ENCODE data around the gene OCLN.
"Not testable (repeated sequence)": the region's sequence is repeated elsewhere in the genome, so short reads cannot be mapped to it uniquely, and the experiment has no call there.

OCLN gene

GRCh38 chr5:69492391-69492922 is at the start of gene OCLN:
Gene OCLN (plus strand): TSS chr5:69492790. CDS start chr5:69504245, 11,455 bp downstream.
- DNase-seq (ENCODE audit: low spot score): no peak

- no peak for DNase-seq (ENCODE audit: low spot score)
Measured at GRCh38 chr5:69444127-69444754, 48.3 kb upstream of the OCLN start.

- no peak for DNase-seq (ENCODE audit: low spot score)
Measured at GRCh38 chr5:69449511-69449910, 43.1 kb upstream of the OCLN start.

- DNase-seq (ENCODE audit: low spot score): no peak
Measured at GRCh38 chr5:69450116-69450515, 42.5 kb upstream of the OCLN start.

- DNase-seq (ENCODE audit: low spot score): not testable (repeated sequence)
Measured at GRCh38 chr5:69450527-69450926, 42.1 kb upstream of the OCLN start.

GRCh38 chr5:69451941-69452647 is 40.5 kb upstream of the OCLN start:
- no peak for DNase-seq (ENCODE audit: low spot score)

- not testable (repeated sequence) for DNase-seq (ENCODE audit: low spot score)
Measured at GRCh38 chr5:69453487-69453886, 39.1 kb upstream of the OCLN start.

GRCh38 chr5:69454460-69455249 is 37.9 kb upstream of the OCLN start:
- DNase-seq (ENCODE audit: low spot score): no peak

- not testable (repeated sequence) for DNase-seq (ENCODE audit: low spot score)
Measured at GRCh38 chr5:69455428-69455988, 37.1 kb upstream of the OCLN start.

- no peak for DNase-seq (ENCODE audit: low spot score)
Measured at GRCh38 chr5:69462170-69462569, 30.4 kb upstream of the OCLN start.

- not testable (repeated sequence) for DNase-seq (ENCODE audit: low spot score)
Measured at GRCh38 chr5:69466375-69466774, 26.2 kb upstream of the OCLN start.

GRCh38 chr5:69467442-69468225 is 25.0 kb upstream of the OCLN start:
- no peak for DNase-seq (ENCODE audit: low spot score)

GRCh38 chr5:69468631-69469030 is 24.0 kb upstream of the OCLN start:
- DNase-seq (ENCODE audit: low spot score): no peak

- DNase-seq (ENCODE audit: low spot score): not testable (repeated sequence)
Measured at GRCh38 chr5:69471516-69471915, 21.1 kb upstream of the OCLN start.

GRCh38 chr5:69472535-69473143 is 20.0 kb upstream of the OCLN start:
- not testable (repeated sequence) for DNase-seq (ENCODE audit: low spot score)

- DNase-seq (ENCODE audit: low spot score): no peak
Measured at GRCh38 chr5:69477170-69477569, 15.4 kb upstream of the OCLN start.

GRCh38 chr5:69478296-69478695 is 14.3 kb upstream of the OCLN start:
- DNase-seq (ENCODE audit: low spot score): not testable (repeated sequence)

GRCh38 chr5:69484891-69485290 is 7.7 kb upstream of the OCLN start:
- no peak for DNase-seq (ENCODE audit: low spot score)

- no peak for DNase-seq (ENCODE audit: low spot score)
Measured at GRCh38 chr5:69485471-69485870, 7.1 kb upstream of the OCLN start.

GRCh38 chr5:69489246-69489645 is 3.3 kb upstream of the OCLN start:
- no peak for DNase-seq (ENCODE audit: low spot score)

- no peak for DNase-seq (ENCODE audit: low spot score)
Measured at GRCh38 chr5:69491027-69491426, 1.6 kb upstream of the OCLN start.
